Aorta (tissue), 5 donors: ENCODE measurements around the gene RINT1. TPM values are rescaled to one million over a fixed set of nuclear protein-coding genes. Genes with fewer than 3 reads are reported as not detected.
"Not testable (repeated sequence)": the region's sequence is repeated elsewhere in the genome, so short reads cannot be mapped to it uniquely, and the experiment has no call there.

Experiments used
- ATAC-seq: fragments of 200-7000 bp; cut with Tn5 transposase; one replicate; pipeline ENCODE4 v1.9.1; 2022; ENCODE audit warnings: moderate library complexity; ENCODE audit not compliant: low FRiP score
- DNase-seq, 2 donors: peaks; one replicate each; pipeline ENCODE4 v3.0.0-alpha.2; 2020
- H3K27ac ChIP-seq, 2 donors: one replicate each; pipeline ENCODE4 v1.5.1; 2013; ENCODE audit warnings: low read length in 2 of 2, mild to moderate bottlenecking in 2 of 2, moderate library complexity in 2 of 2, control low read depth in 1 of 2, inconsistent platforms in 1 of 2, low read depth in 1 of 2
- H3K27me3 ChIP-seq, 2 donors: one replicate each; pipeline ENCODE4 v1.6.1; 2013; ENCODE audit warnings: control low read depth in 1 of 2, low read length in 1 of 2, mild to moderate bottlenecking in 1 of 2, moderate library complexity in 1 of 2; ENCODE audit not compliant: insufficient read depth in 2 of 2, control insufficient read depth in 1 of 2
- H3K36me3 ChIP-seq, 2 donors: one replicate each; pipeline ENCODE4 v1.6.1; 2013; ENCODE audit warnings: control low read depth in 1 of 2, low read length in 1 of 2, mild to moderate bottlenecking in 1 of 2; ENCODE audit not compliant: insufficient read depth in 2 of 2, control insufficient read depth in 1 of 2
- H3K4me1 ChIP-seq, 2 donors: one replicate each; pipeline ENCODE4 v1.6.1; 2013; ENCODE audit warnings: low read length in 2 of 2, control low read depth in 1 of 2, mild to moderate bottlenecking in 1 of 2, moderate library complexity in 1 of 2; ENCODE audit not compliant: insufficient read depth in 2 of 2, control insufficient read depth in 1 of 2
- H3K4me3 ChIP-seq, 2 donors: one replicate each; pipeline ENCODE4 v1.5.1; 2013; ENCODE audit warnings: low read length in 2 of 2, control low read depth in 1 of 2, mild to moderate bottlenecking in 1 of 2
- H3K9me3 ChIP-seq: one replicate; pipeline ENCODE4 v1.6.1; 2013; ENCODE audit warnings: mild to moderate bottlenecking, low read length; ENCODE audit not compliant: control insufficient read depth
- WGBS, 2 donors: extraction: QIAGEN DNeasy Blood & Tissue Kit; methylation state at CpG; one replicate each; pipeline ENCODE4 v1.1.7; 2013; 5-methylcytosine and 5-hydroxymethylcytosine counted together
- intact Hi-C, 2 donors: fragments of 100-400 bp; cut with DNase I; formaldehyde crosslinking; loops; one replicate each; pipeline versions ENCODE4 v1.14.2 to v1.15.0; 2022
- polyA plus RNA-seq, 2 donors: library from polyadenylated mRNA; stranded (reverse); fragments of 200-250 nt; gene quantifications; one replicate each; pipeline ENCODE4 v1.2.3, GENCODE V29; 2013
- total RNA-seq, 2 donors: library from RNA; stranded (reverse); fragmentation: NEBNext Ultra II Directional; extraction: Animal tissue kit (Norgen Biotek cat#: 25700); gene quantifications; one replicate each; pipeline ENCODE4 v1.2.1, GENCODE V29; 2021
- donor health status: healthy with polysubstance abuse.
- donor health status: Bipolar disorder and iron deficiency.
- donor health status: DM: no; HTN: no; CAD: no.
- donor health status: DM: no; HTN: no; CAD: no.
- donor health status: DM: yes; HTN: yes; CAD: no.

The RINT1 gene
- total and polyA plus RNA-seq, 4 donors: 5.5 to 17.7 (median 15.3) TPM

- H3K4me1 ChIP-seq, H3K27ac ChIP-seq, H3K27me3 ChIP-seq, intact Hi-C loops, ATAC-seq, H3K36me3 ChIP-seq, DNase-seq, H3K4me3 ChIP-seq, H3K9me3 ChIP-seq: not testable (repeated sequence)
- 92 to 98% methylated on average over 11 of the region's 11 CpGs for WGBS, 2 donors
Measured at GRCh38 chr7:105524423-105524822, 7.6 kb upstream of the RINT1 start.

GRCh38 chr7:105524840-105525239, 7.2 kb upstream of the RINT1 start:
- H3K27me3 ChIP-seq: no peaks in the 10 kb centered on the region
- H3K4me1 ChIP-seq: no peaks in the 10 kb centered on the region
- ATAC-seq: no peak
- H3K9me3 ChIP-seq: no peaks in the 10 kb centered on the region
- intact Hi-C loops: no loop called here
- no peak overlapping the region for H3K4me3 ChIP-seq
- DNase-seq: no peak
- WGBS, 2 donors: 77 to 88% methylated on average over 4 of the region's 4 CpGs
- no peaks in the 10 kb centered on the region for H3K36me3 ChIP-seq
- no peak overlapping the region for H3K27ac ChIP-seq

- ATAC-seq, H3K27ac ChIP-seq, intact Hi-C loops, H3K9me3 ChIP-seq, H3K4me3 ChIP-seq, H3K4me1 ChIP-seq, DNase-seq, H3K27me3 ChIP-seq, H3K36me3 ChIP-seq: not testable (repeated sequence)
- WGBS, 2 donors: 88 to 97% methylated on average over 5 of the region's 5 CpGs
Measured at GRCh38 chr7:105527737-105528136, 4.3 kb upstream of the RINT1 start.

GRCh38 chr7:105530126-105530525, 1.9 kb upstream of the RINT1 start:
- Histone ChIP-seq H3K27me3 (no peaks in the 10 kb centered on the region), H3K4me3 (no peak overlapping the region), H3K4me1 (peaks cover 0 to 9% of the 10 kb centered on the region in 2 donors), H3K27ac (no peak overlapping the region), H3K9me3 (no peaks in the 10 kb centered on the region), H3K36me3 (no peaks in the 10 kb centered on the region)
- no peak for ATAC-seq
- intact Hi-C loops: no loop called here
- 92% methylated on average over 10 of the region's 10 CpGs for WGBS, 2 donors
- DNase-seq: no peak

- no peaks in the 10 kb centered on the region for H3K9me3 ChIP-seq
- ATAC-seq: no peak
- no peak for DNase-seq
- no peaks in the 10 kb centered on the region for H3K27me3 ChIP-seq
- no peaks in the 10 kb centered on the region for H3K36me3 ChIP-seq
- intact Hi-C loops: no loop called here
- H3K27ac ChIP-seq: no peak overlapping the region
- peaks cover 0 to 9% of the 10 kb centered on the region in 2 donors for H3K4me1 ChIP-seq
- 91 to 93% methylated on average over 20 of the region's 20 CpGs for WGBS, 2 donors
- no peak overlapping the region for H3K4me3 ChIP-seq
Measured at GRCh38 chr7:105530546-105530945, 1.5 kb upstream of the RINT1 start.

- H3K27me3 ChIP-seq: no peaks in the 10 kb centered on the region
- peak overlapping the region; percentile 65 to 80 for H3K4me3 ChIP-seq
- WGBS, 2 donors: 31% methylated on average over 12 of the region's 12 CpGs
- H3K36me3 ChIP-seq: no peaks in the 10 kb centered on the region
- DNase-seq: no peak
- peaks cover 0 to 9% of the 10 kb centered on the region in 2 donors for H3K4me1 ChIP-seq
- no peak overlapping the region for H3K27ac ChIP-seq
- H3K9me3 ChIP-seq: no peaks in the 10 kb centered on the region
- intact Hi-C loops: no loop called here
- peak; percentile 12 for ATAC-seq
Measured at GRCh38 chr7:105532709-105533460, 884 bp downstream of the RINT1 start.

- ATAC-seq (no peak), DNase-seq (no peak)
- WGBS, 2 donors: 49 to 63% methylated on average over 2 of the region's 2 CpGs
- no peaks in the 10 kb centered on the region for H3K27me3 ChIP-seq
- intact Hi-C loops: no loop called here
- H3K27ac ChIP-seq: no peak overlapping the region
- peaks cover 0 to 1% of the 10 kb centered on the region in 2 donors for H3K4me1 ChIP-seq
- peaks cover 5 to 6% of the 10 kb centered on the region in 2 donors for H3K36me3 ChIP-seq
- H3K9me3 ChIP-seq: no peaks in the 10 kb centered on the region
- H3K4me3 ChIP-seq: no peak overlapping the region
Measured at GRCh38 chr7:105538339-105538738, 6.3 kb downstream of the RINT1 start.

- no peak for DNase-seq
Measured at GRCh38 chr7:105559926-105560325, 27.9 kb downstream of the RINT1 start.

GRCh38 chr7:105565190-105565589, 33.2 kb downstream of the RINT1 start:
- Histone ChIP-seq H3K4me3 (no peak overlapping the region), H3K9me3 (no peaks in the 10 kb centered on the region), H3K4me1 (no peaks in the 10 kb centered on the region), H3K27ac (no peak overlapping the region), H3K27me3 (no peaks in the 10 kb centered on the region), H3K36me3 (peaks cover 0 to 3% of the 10 kb centered on the region in 2 donors)
- ATAC-seq: no peak
- no peak for DNase-seq
- WGBS, 2 donors: 94 to 98% methylated on average over 4 of the region's 4 CpGs
- intact Hi-C loops: no loop called here

More at GRCh38 chr7:105559926-105560325, 27.9 kb downstream of the RINT1 start:
- ATAC-seq: no peak
- H3K4me1 ChIP-seq: no peaks in the 10 kb centered on the region
- no peaks in the 10 kb centered on the region for H3K9me3 ChIP-seq
- 81 to 82% methylated on average over 1 of the region's 1 CpG for WGBS, 2 donors
- H3K27me3 ChIP-seq: no peaks in the 10 kb centered on the region
- H3K27ac ChIP-seq: no peak overlapping the region
- H3K4me3 ChIP-seq: no peak overlapping the region
- peaks cover 0 to 2% of the 10 kb centered on the region in 2 donors for H3K36me3 ChIP-seq
- intact Hi-C loops: no loop called here
